Measurements from ENCODE around the gene TSPAN18. TPM values are rescaled to one million over a fixed set of nuclear protein-coding genes. Genes with fewer than 3 reads are reported as not detected.

The TSPAN18 gene
- total and polyA plus RNA-seq, 2 donors = 2.2 to 2.6 TPM

DNA sequence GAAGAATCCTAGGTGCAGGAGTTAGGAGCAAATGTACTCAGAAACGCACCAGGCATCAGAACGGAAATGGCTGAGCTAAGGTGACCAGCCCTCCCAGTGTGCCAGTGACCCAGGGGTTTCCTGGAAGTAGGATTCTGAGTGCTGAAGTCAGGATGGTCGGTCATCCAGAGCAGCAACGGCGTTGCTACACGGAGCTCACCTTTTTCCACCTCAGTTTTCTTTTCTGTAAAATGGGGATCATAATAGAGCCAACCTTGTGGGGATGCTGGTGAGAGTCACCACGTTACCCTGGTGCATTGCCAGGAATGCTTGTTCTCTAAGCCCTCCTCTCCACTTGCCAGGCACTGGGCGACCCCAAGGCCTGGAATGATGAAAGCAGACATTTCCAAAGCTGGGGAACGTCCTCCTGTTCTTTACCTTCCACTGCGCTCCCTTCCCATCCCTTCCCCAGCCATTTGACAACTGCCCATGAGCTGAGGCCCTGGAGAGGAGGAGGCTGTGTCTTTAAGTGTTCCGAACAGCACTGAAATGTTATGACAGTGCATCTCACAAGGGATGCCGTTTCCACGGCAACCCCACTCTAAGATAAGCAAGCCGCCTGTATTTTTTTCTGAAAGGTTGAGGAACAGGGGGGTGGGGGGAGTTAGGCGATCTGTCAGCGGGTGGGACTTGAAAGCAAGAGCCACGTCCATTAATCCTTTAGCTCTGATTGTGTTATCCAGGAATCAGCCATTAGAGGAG, 66.8 kb downstream of the TSPAN18 start:
- H3K27ac ChIP-seq (ENCODE audit: low read depth in 1 of 2, low read length in 1 of 2) = no peak overlapping the region
- 82% methylated on average over 17 of the region's 17 CpGs for WGBS
- no peak for DNase-seq (ENCODE audit: low read depth in 6 of 9, low spot score in 9 of 9)

DNA sequence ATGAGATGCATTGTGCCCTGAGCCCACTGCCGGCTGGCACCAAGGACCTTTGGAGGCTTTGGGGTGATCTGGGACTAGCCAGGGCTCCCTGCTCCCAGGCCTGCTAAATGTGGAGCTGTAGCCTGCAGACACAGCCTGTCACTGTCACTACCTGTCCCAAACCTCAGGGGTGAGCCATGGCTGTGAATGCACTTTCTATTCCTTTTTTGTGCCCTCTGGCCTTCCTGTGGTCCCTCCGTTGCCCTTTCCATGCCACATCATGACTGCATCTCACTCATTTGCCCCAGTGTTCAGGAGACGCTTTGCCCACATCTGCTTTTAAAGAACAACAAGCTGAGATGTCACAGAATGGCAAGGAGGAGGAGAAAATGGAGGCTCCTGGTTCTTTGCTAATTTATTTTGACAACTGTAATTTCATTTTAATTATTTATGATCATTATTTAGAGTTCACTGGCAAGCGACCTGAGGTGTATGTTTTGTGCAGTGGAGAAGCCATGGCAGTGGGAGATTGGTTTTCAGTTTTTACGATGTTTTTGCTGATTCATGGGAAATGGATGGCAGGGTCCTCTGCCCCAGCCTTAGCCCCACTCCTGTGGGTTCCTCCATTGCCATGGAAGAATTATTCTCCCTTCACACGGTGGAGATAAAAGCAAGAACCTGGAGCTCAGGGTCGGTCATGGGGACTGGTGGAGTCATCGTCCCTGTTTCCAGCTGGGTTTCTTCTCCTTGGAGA, 69.2 kb downstream of the TSPAN18 start:
- DNase-seq (ENCODE audit: low read depth in 6 of 9, low spot score in 9 of 9) = no peak
- H3K27me3 ChIP-seq (ENCODE audit: control insufficient read depth in 2 of 2, insufficient read depth in 1 of 2, low read length in 1 of 2) = no peaks in the 10 kb centered on the region
- H3K4me3 ChIP-seq (ENCODE audit: low read length in 2 of 2) = no peak overlapping the region
- H3K36me3 ChIP-seq (ENCODE audit: control insufficient read depth in 2 of 2, insufficient read depth in 2 of 2, low read length in 1 of 2) = no peaks in the 10 kb centered on the region
- H3K4me1 ChIP-seq (ENCODE audit: control insufficient read depth in 2 of 2, insufficient read depth in 2 of 2, low read length in 2 of 2) = no peaks in the 10 kb centered on the region
- H3K9me3 ChIP-seq (ENCODE audit: control insufficient read depth in 2 of 2, insufficient read depth in 1 of 2, low read length in 1 of 2) = no peaks in the 10 kb centered on the region
- no peak overlapping the region for H3K27ac ChIP-seq (ENCODE audit: low read depth in 1 of 2, low read length in 1 of 2)
- 70% methylated on average over 8 of the region's 8 CpGs for WGBS

More for the DNA sequence above, 66.8 kb downstream of the TSPAN18 start:
- peaks cover 0 to 3% of the 10 kb centered on the region in 2 donors for H3K27me3 ChIP-seq (ENCODE audit: control insufficient read depth in 2 of 2, insufficient read depth in 1 of 2, low read length in 1 of 2)
- H3K9me3 ChIP-seq (ENCODE audit: control insufficient read depth in 2 of 2, insufficient read depth in 1 of 2, low read length in 1 of 2) = no peaks in the 10 kb centered on the region
- H3K36me3 ChIP-seq (ENCODE audit: control insufficient read depth in 2 of 2, insufficient read depth in 2 of 2, low read length in 1 of 2) = no peaks in the 10 kb centered on the region
- H3K4me3 ChIP-seq (ENCODE audit: low read length in 2 of 2) = no peak overlapping the region
- H3K4me1 ChIP-seq (ENCODE audit: control insufficient read depth in 2 of 2, insufficient read depth in 2 of 2, low read length in 2 of 2) = peaks cover 0 to 5% of the 10 kb centered on the region in 2 donors

- no peak for DNase-seq (ENCODE audit: low read depth in 6 of 9, low spot score in 9 of 9)
- Histone ChIP-seq H3K27me3 (ENCODE audit: control insufficient read depth in 2 of 2, insufficient read depth in 1 of 2, low read length in 1 of 2) (no peaks in the 10 kb centered on the region), H3K4me1 (ENCODE audit: control insufficient read depth in 2 of 2, insufficient read depth in 2 of 2, low read length in 2 of 2) (no peaks in the 10 kb centered on the region), H3K9me3 (ENCODE audit: control insufficient read depth in 2 of 2, insufficient read depth in 1 of 2, low read length in 1 of 2) (no peaks in the 10 kb centered on the region), H3K36me3 (ENCODE audit: control insufficient read depth in 2 of 2, insufficient read depth in 2 of 2, low read length in 1 of 2) (no peaks in the 10 kb centered on the region), H3K4me3 (ENCODE audit: low read length in 2 of 2) (no peak overlapping the region), H3K27ac (ENCODE audit: low read depth in 1 of 2, low read length in 1 of 2) (no peak overlapping the region)
- 76% methylated on average over 5 of the region's 5 CpGs for WGBS
These were observed 70.3 kb downstream of the TSPAN18 start for GRCh38 chr11:44797051-44797450.

DNA sequence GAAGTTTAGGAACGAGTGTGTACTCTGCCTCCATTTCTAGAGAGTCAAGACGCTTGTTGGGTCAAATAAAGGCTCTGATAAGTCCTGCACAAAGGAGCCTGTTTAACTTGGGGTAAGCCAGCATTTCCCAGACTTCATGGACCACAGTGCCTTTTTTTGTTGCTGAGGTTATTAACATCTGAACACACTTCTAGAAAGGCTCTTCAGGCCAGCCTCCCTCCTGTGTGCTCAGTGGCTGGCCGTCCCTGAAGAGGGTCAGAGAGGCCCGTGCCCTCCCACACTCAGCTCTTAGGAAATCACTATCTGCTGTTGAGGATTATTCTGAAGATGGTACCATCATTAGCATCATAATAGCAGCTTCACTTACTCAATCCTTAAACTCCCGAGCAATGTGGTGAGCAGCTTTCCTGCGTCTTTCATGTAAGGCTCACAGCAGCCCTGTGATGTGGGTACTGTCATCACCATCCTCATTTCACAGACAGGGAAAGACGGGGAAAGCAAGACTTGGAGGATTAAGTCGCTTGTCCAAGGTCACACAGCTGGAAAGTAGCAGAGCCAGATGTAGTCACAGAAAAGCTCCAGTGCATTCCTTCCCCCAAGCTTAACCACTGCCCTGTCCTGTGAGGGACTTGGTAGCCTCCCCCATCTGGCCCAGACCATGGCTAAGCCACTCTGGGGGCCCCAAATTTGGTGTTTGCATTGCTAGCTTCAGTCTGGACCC, 71.3 kb downstream of the TSPAN18 start:
- Histone ChIP-seq H3K27ac (ENCODE audit: low read depth in 1 of 2, low read length in 1 of 2) (peak overlapping the region in 1 of 2 donors; percentile 26), H3K36me3 (ENCODE audit: control insufficient read depth in 2 of 2, insufficient read depth in 2 of 2, low read length in 1 of 2) (no peaks in the 10 kb centered on the region), H3K4me3 (ENCODE audit: low read length in 2 of 2) (no peak overlapping the region), H3K27me3 (ENCODE audit: control insufficient read depth in 2 of 2, insufficient read depth in 1 of 2, low read length in 1 of 2) (no peaks in the 10 kb centered on the region), H3K9me3 (ENCODE audit: control insufficient read depth in 2 of 2, insufficient read depth in 1 of 2, low read length in 1 of 2) (no peaks in the 10 kb centered on the region), H3K4me1 (ENCODE audit: control insufficient read depth in 2 of 2, insufficient read depth in 2 of 2, low read length in 2 of 2) (no peaks in the 10 kb centered on the region)
- DNase-seq (ENCODE audit: low read depth in 6 of 9, low spot score in 9 of 9) = no peak
- 88% methylated on average over 8 of the region's 8 CpGs for WGBS

GRCh38 chr11:44798607-44798972, 71.8 kb downstream of the TSPAN18 start:
- Histone ChIP-seq H3K4me3 (ENCODE audit: low read length in 2 of 2) (no peak overlapping the region), H3K4me1 (ENCODE audit: control insufficient read depth in 2 of 2, insufficient read depth in 2 of 2, low read length in 2 of 2) (no peaks in the 10 kb centered on the region), H3K36me3 (ENCODE audit: control insufficient read depth in 2 of 2, insufficient read depth in 2 of 2, low read length in 1 of 2) (no peaks in the 10 kb centered on the region), H3K9me3 (ENCODE audit: control insufficient read depth in 2 of 2, insufficient read depth in 1 of 2, low read length in 1 of 2) (no peaks in the 10 kb centered on the region), H3K27me3 (ENCODE audit: control insufficient read depth in 2 of 2, insufficient read depth in 1 of 2, low read length in 1 of 2) (no peaks in the 10 kb centered on the region), H3K27ac (ENCODE audit: low read depth in 1 of 2, low read length in 1 of 2) (no peak overlapping the region)
- DNase-seq (ENCODE audit: low read depth in 6 of 9, low spot score in 9 of 9) = no peak

DNA sequence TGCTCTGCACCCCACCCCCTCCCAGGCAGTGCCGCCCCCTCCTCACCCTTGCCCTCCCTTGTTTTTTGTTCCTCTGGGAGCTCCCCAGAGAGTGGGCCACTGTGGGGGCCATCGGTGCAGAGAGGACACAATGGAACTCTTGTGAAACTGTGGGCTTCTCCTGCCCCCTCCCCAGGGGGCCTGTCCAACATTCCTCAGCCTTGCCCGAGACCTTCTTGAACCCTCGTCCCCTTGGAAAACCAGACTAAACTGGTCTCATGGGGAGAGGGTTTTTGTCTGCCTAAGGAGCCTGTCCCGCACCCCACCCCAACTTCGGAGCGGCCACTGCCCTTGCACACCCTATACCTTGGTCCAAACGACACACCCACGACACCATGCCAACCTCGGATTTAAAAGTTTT, 72.2 kb downstream of the TSPAN18 start:
- Histone ChIP-seq H3K27me3 (ENCODE audit: control insufficient read depth in 2 of 2, insufficient read depth in 1 of 2, low read length in 1 of 2) (no peaks in the 10 kb centered on the region), H3K27ac (ENCODE audit: low read depth in 1 of 2, low read length in 1 of 2) (no peak overlapping the region), H3K36me3 (ENCODE audit: control insufficient read depth in 2 of 2, insufficient read depth in 2 of 2, low read length in 1 of 2) (no peaks in the 10 kb centered on the region), H3K4me1 (ENCODE audit: control insufficient read depth in 2 of 2, insufficient read depth in 2 of 2, low read length in 2 of 2) (no peaks in the 10 kb centered on the region), H3K4me3 (ENCODE audit: low read length in 2 of 2) (no peak overlapping the region), H3K9me3 (ENCODE audit: control insufficient read depth in 2 of 2, insufficient read depth in 1 of 2, low read length in 1 of 2) (no peaks in the 10 kb centered on the region)
- DNase-seq (ENCODE audit: low read depth in 6 of 9, low spot score in 9 of 9) = no peak
- WGBS = 95% methylated on average over 10 of the region's 10 CpGs

GRCh38 chr11:44802347-44802746, 75.6 kb downstream of the TSPAN18 start:
- Histone ChIP-seq H3K36me3 (ENCODE audit: control insufficient read depth in 2 of 2, insufficient read depth in 2 of 2, low read length in 1 of 2) (no peaks in the 10 kb centered on the region), H3K4me1 (ENCODE audit: control insufficient read depth in 2 of 2, insufficient read depth in 2 of 2, low read length in 2 of 2) (no peaks in the 10 kb centered on the region), H3K27ac (ENCODE audit: low read depth in 1 of 2, low read length in 1 of 2) (no peak overlapping the region), H3K27me3 (ENCODE audit: control insufficient read depth in 2 of 2, insufficient read depth in 1 of 2, low read length in 1 of 2) (no peaks in the 10 kb centered on the region), H3K4me3 (ENCODE audit: low read length in 2 of 2) (no peak overlapping the region), H3K9me3 (ENCODE audit: control insufficient read depth in 2 of 2, insufficient read depth in 1 of 2, low read length in 1 of 2) (no peaks in the 10 kb centered on the region)
- DNase-seq (ENCODE audit: low read depth in 6 of 9, low spot score in 9 of 9) = no peak

DNA sequence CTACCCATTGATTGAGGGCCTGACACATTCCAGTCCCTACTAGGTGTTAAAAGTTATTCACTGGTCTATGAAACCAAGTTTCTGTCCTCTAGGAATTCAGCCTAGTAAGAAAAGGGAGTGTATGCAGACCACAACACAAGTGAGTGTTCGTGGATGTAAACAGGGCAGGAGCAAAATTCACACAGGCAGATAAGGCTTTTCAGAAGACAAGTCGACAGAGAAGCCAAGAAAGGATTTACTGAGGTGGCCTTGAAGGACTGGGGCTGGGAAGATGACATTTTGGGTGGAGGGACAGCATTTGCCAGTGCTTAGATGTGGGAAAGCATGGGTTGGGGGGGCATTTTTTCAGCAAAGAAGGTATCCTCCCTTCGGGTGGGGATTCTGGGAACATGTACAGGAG, 76.2 kb downstream of the TSPAN18 start:
- WGBS = 82% methylated on average over 3 of the region's 3 CpGs

More for the DNA sequence above, 76.2 kb downstream of the TSPAN18 start:
- no peak for DNase-seq (ENCODE audit: low read depth in 6 of 9, low spot score in 9 of 9)
- no peaks in the 10 kb centered on the region for H3K36me3 ChIP-seq (ENCODE audit: control insufficient read depth in 2 of 2, insufficient read depth in 2 of 2, low read length in 1 of 2)
- H3K9me3 ChIP-seq (ENCODE audit: control insufficient read depth in 2 of 2, insufficient read depth in 1 of 2, low read length in 1 of 2) = no peaks in the 10 kb centered on the region
- no peak overlapping the region for H3K4me3 ChIP-seq (ENCODE audit: low read length in 2 of 2)
- no peak overlapping the region for H3K27ac ChIP-seq (ENCODE audit: low read depth in 1 of 2, low read length in 1 of 2)
- H3K4me1 ChIP-seq (ENCODE audit: control insufficient read depth in 2 of 2, insufficient read depth in 2 of 2, low read length in 2 of 2) = no peaks in the 10 kb centered on the region
- no peaks in the 10 kb centered on the region for H3K27me3 ChIP-seq (ENCODE audit: control insufficient read depth in 2 of 2, insufficient read depth in 1 of 2, low read length in 1 of 2)

Measured in thymus (tissue), 11 donors.